Keratinocyte (primary cell): Measurements from ENCODE around the gene BPGM. TPM values are rescaled to one million over a fixed set of nuclear protein-coding genes. Genes with fewer than 3 reads are reported as not detected.

Experiments
- DNase-seq: peaks from one replicate; pipeline ENCODE4 v3.0.0-alpha.2; 2011; ENCODE audit warnings: low read depth, missing footprints, low spot score
- FAIRE-seq: peaks from 2 replicates; lab custom pipeline; 2011; peaks lifted over from hg19 to GRCh38; lab: Jason Lieb, UNC
- H2AFZ ChIP-seq: 2 replicates; pipeline ENCODE4 v1.6.0; 2012; ENCODE audit warnings: low read length, control low read depth, inconsistent platforms; ENCODE audit not compliant: control insufficient read depth
- H3K27ac ChIP-seq: 2 replicates; pipeline ENCODE4 v1.5.1; 2011; ENCODE audit warnings: low read length; ENCODE audit not compliant: control insufficient read depth, insufficient read depth
- H3K27me3 ChIP-seq: 3 replicates; pipeline ENCODE4 v1.6.0; 2011; ENCODE audit warnings: low read length; ENCODE audit not compliant: control insufficient read depth, insufficient read depth; ENCODE audit errors: extremely low read depth
- H3K36me3 ChIP-seq, 2 experiments: 2 replicates in 1 of 2; 3 replicates in 1 of 2; pipeline ENCODE4 v1.5.1; 2011; ENCODE audit warnings: low read length in 2 of 2, mild to moderate bottlenecking in 1 of 2; ENCODE audit not compliant: control insufficient read depth in 2 of 2, insufficient read depth in 2 of 2; ENCODE audit errors: extremely low read depth in 1 of 2
- H3K4me1 ChIP-seq: 3 replicates; pipeline ENCODE4 v1.5.1; 2011; ENCODE audit warnings: low read length; ENCODE audit not compliant: control insufficient read depth, insufficient read depth; ENCODE audit errors: extremely low read depth
- H3K4me2 ChIP-seq: 3 replicates; pipeline ENCODE4 v1.6.0; 2011; ENCODE audit warnings: low read depth, low read length; ENCODE audit not compliant: control insufficient read depth, insufficient read depth; ENCODE audit errors: extremely low read depth
- H3K4me3 ChIP-seq, 3 experiments: fragments of 200-600 bp in 1 of 3; sonication (generic) in 1 of 3; 2 replicates in 2 of 3; 3 replicates in 1 of 3; pipeline ENCODE4 v1.5.1; 2011 to 2016; ENCODE audit warnings: low read length in 3 of 3, mild to moderate bottlenecking in 3 of 3, control low read depth in 2 of 3, inconsistent platforms in 1 of 3, low read depth in 1 of 3, mixed read lengths in 1 of 3, mixed run types in 1 of 3, moderate library complexity in 1 of 3; ENCODE audit not compliant: control insufficient read depth in 2 of 3, insufficient read depth in 2 of 3; ENCODE audit errors: extremely low read depth in 1 of 3
- H3K79me2 ChIP-seq: 2 replicates; pipeline ENCODE4 v1.6.0; 2012; ENCODE audit warnings: low read length; ENCODE audit not compliant: control insufficient read depth, insufficient read depth
- H3K9ac ChIP-seq: 3 replicates; pipeline ENCODE4 v1.6.0; 2011; ENCODE audit warnings: low read length; ENCODE audit not compliant: control insufficient read depth, insufficient read depth; ENCODE audit errors: extremely low read depth
- H3K9me1 ChIP-seq: 3 replicates; pipeline ENCODE4 v1.6.0; 2011; ENCODE audit warnings: low read length; ENCODE audit not compliant: control insufficient read depth, insufficient read depth; ENCODE audit errors: extremely low read depth
- H3K9me3 ChIP-seq: 2 replicates; pipeline ENCODE4 v1.5.1; 2012; ENCODE audit warnings: low read depth, low read length; ENCODE audit not compliant: control insufficient read depth
- H4K20me1 ChIP-seq: 3 replicates; pipeline ENCODE4 v1.6.0; 2011; ENCODE audit warnings: low read length; ENCODE audit not compliant: control insufficient read depth, insufficient read depth; ENCODE audit errors: extremely low read depth
- CTCF ChIP-seq, 3 experiments: IDR thresholded peaks in 1 of 3; conservative IDR thresholded peaks in 1 of 3; optimal IDR thresholded peaks in 1 of 3; 2 replicates in 2 of 3; 3 replicates in 1 of 3; pipeline versions ENCODE3 to v1.5.1; 2011; ENCODE audit warnings: low read length in 3 of 3, mild to moderate bottlenecking in 3 of 3, moderate library complexity in 2 of 3, control low read depth in 1 of 3, inconsistent platforms in 1 of 3; ENCODE audit not compliant: insufficient read depth in 2 of 3; ENCODE audit errors: extremely low read depth in 1 of 3
- EZH2 ChIP-seq: IDR thresholded peaks from one replicate; pipeline ENCODE4 v1.6.1; 2012; ENCODE audit warnings: inconsistent platforms, mild to moderate bottlenecking, low read length, moderate library complexity
- dilution Hi-C: fragments of 300-500 bp; cut with MboI; formaldehyde crosslinking; loops from one replicate; pipeline ENCODE4 v1.7.0; 2020; ENCODE audit warnings: low sequenced_read_pairs; ENCODE audit not compliant: extremely low pct_ligation_motif_present
- polyA plus RNA-seq, 5 experiments: library from polyadenylated mRNA; depleted of rRNA in 3 of 5; stranded (reverse) in 3 of 5; stranded (forward) in 1 of 5; unstranded in 1 of 5; fragments of >200 nt; gene quantifications; 1 replicate in 1 of 5; 2 replicates in 3 of 5; 3 replicates in 1 of 5; pipeline versions ENCODE4 v1.2.1 to v1.2.3, GENCODE V29; 2011 to 2012; ENCODE audit warnings: missing spikeins in 2 of 5, low read depth in 1 of 5, low replicate concordance in 1 of 5

The BPGM gene
- polyA plus RNA-seq, 1 donor (not counting 4 experiments of a cell fraction or from before 2014, with no cell fraction given) = 31.2 TPM

GRCh38 chr7:134723892-134724291 lies 77.2 kb downstream of the BPGM start:
- no peak overlapping the region for H3K4me3 ChIP-seq
- no peaks in the 10 kb centered on the region for H3K9me1 ChIP-seq
- dilution Hi-C loops = no loop called here
- H3K36me3 ChIP-seq = no peaks in the 10 kb centered on the region
- no peak for DNase-seq
- no peak overlapping the region for H3K4me2 ChIP-seq
- no peak overlapping the region for H3K9ac ChIP-seq
- H3K79me2 ChIP-seq = no peaks in the 10 kb centered on the region
- no peaks in the 10 kb centered on the region for H3K4me1 ChIP-seq
- H3K27me3 ChIP-seq = no peaks in the 10 kb centered on the region
- no peaks in the 10 kb centered on the region for H4K20me1 ChIP-seq
- H2AFZ ChIP-seq = no peak overlapping the region
- H3K9me3 ChIP-seq = no peaks in the 10 kb centered on the region
- no peak overlapping the region for H3K27ac ChIP-seq
- TF ChIP-seq EZH2 = no peak
- no peak for TF ChIP-seq CTCF (optimal IDR thresholded peaks at IDR 0.05 in 1 of 3, IDR thresholded peaks at IDR 0.05 in 1 of 3, conservative IDR thresholded peaks at IDR 0.05 in 1 of 3; ENCODE audit: extremely low read depth in 1 of 3, insufficient read depth in 2 of 3, low read length in 3 of 3)
- no peak for FAIRE-seq

- Histone ChIP-seq H3K27me3 (no peaks in the 10 kb centered on the region), H3K4me2 (no peak overlapping the region), H3K9ac (no peak overlapping the region), H3K79me2 (no peaks in the 10 kb centered on the region), H2AFZ (no peak overlapping the region), H3K4me3 (no peak overlapping the region), H3K9me3 (no peaks in the 10 kb centered on the region), H3K9me1 (no peaks in the 10 kb centered on the region), H4K20me1 (no peaks in the 10 kb centered on the region), H3K4me1 (no peaks in the 10 kb centered on the region), H3K27ac (no peak overlapping the region), H3K36me3 (no peaks in the 10 kb centered on the region)
- DNase-seq = no peak
- TF ChIP-seq EZH2 (no peak), CTCF (optimal IDR thresholded peaks at IDR 0.05 in 1 of 3, IDR thresholded peaks at IDR 0.05 in 1 of 3, conservative IDR thresholded peaks at IDR 0.05 in 1 of 3; ENCODE audit: extremely low read depth in 1 of 3, insufficient read depth in 2 of 3, low read length in 3 of 3) (peak; percentile 72 to 89 (median 76))
- dilution Hi-C loops = no loop called here
- peak; percentile 64 for FAIRE-seq
These were observed 78.0 kb downstream of the BPGM start for GRCh38 chr7:134724606-134725005.
